SK-N-SH treated with all-trans-retinoic acid at 6 μM for 48 hours (cell line): Measurements from ENCODE around the gene LRRC75A.

Experiments used
- BACH2 ChIP-seq: fragments of 250-450 bp; sonication (Bioruptor Pico); IDR thresholded peaks from 2 replicates; pipeline ENCODE4 v1.9.0; 2021; ENCODE audit warnings: mild to moderate bottlenecking, borderline replicate concordance
- OSR1 ChIP-seq: fragments of 250-450 bp; sonication (Bioruptor Pico); IDR thresholded peaks from 2 replicates; pipeline ENCODE4 v1.8.0; 2022; ENCODE audit warnings: moderate library complexity, mild to moderate bottlenecking, inconsistent platforms
- SNAI2 ChIP-seq: fragments of 250-450 bp; sonication (Bioruptor Pico); IDR thresholded peaks from 2 replicates; pipeline ENCODE4 v1.5.0; 2020; ENCODE audit warnings: mild to moderate bottlenecking, moderate library complexity
- ZFP30 ChIP-seq: fragments of 450-650 bp; formaldehyde crosslinking; IDR thresholded peaks from 2 replicates; pipeline ENCODE4 v1.5.0; 2022; ENCODE audit warnings: mild to moderate bottlenecking, moderate library complexity
- TF ChIP-seq, protein P1 (sequence below): fragments of 250-450 bp; sonication (Bioruptor Pico); IDR thresholded peaks from 2 replicates; pipeline ENCODE4 v1.8.0; 2020; ENCODE audit warnings: mild to moderate bottlenecking, moderate library complexity, borderline replicate concordance
- TF ChIP-seq, protein P2 (sequence below): fragments of 250-450 bp; sonication (Bioruptor Pico); IDR thresholded peaks from 2 replicates; pipeline ENCODE4 v1.5.1; 2020; ENCODE audit warnings: low read depth, mild to moderate bottlenecking, moderate library complexity

DNA sequence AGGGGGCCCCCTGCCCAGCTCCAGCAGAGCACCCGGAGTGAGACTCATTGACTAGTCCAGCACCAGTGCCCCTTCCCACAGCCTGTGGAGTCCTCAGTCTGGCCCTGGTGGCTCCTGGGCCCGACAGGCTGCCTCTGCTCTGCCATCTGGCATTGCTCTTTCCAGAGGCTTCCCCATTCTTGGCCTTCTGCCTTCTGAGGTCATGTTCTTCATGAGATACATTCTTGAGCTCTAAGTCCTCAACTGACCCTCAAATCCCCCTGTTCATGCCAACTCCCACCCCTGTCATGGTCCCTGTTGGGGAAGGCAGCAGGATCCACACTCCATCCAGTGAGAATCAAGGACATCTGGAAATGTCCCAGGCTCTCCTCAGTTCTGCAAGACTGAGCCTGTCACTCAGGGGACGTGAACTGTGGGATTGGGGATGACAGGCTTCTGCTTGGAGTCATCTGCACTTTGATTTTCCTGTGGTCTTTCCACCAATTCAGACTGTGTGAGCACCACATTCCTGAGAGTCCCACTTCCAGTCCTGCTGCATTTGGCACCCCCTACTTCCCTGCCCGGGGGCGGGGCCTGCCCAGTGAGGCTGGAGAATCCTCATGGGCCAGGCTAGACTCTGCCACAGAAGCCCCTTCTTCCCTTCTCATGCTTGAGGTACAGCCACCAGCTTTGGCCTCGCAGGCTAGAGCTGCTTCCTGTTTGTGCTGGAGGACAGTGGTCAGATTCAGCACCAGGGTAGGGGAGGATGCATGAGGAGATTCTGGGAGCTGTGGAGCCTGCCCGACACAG, 73.9 kb downstream of the LRRC75A start:
- TF ChIP-seq BACH2 (CRISPR knock-in tag) (no peak), OSR1 (CRISPR knock-in tag) (no peak), SNAI2 (CRISPR knock-in tag) (no peak), ZFP30 (no peak)
- TF ChIP-seq, protein P1, sequence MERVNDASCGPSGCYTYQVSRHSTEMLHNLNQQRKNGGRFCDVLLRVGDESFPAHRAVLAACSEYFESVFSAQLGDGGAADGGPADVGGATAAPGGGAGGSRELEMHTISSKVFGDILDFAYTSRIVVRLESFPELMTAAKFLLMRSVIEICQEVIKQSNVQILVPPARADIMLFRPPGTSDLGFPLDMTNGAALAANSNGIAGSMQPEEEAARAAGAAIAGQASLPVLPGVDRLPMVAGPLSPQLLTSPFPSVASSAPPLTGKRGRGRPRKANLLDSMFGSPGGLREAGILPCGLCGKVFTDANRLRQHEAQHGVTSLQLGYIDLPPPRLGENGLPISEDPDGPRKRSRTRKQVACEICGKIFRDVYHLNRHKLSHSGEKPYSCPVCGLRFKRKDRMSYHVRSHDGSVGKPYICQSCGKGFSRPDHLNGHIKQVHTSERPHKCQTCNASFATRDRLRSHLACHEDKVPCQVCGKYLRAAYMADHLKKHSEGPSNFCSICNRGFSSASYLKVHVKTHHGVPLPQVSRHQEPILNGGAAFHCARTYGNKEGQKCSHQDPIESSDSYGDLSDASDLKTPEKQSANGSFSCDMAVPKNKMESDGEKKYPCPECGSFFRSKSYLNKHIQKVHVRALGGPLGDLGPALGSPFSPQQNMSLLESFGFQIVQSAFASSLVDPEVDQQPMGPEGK (CRISPR knock-in tag): no peak
- TF ChIP-seq, protein P2, sequence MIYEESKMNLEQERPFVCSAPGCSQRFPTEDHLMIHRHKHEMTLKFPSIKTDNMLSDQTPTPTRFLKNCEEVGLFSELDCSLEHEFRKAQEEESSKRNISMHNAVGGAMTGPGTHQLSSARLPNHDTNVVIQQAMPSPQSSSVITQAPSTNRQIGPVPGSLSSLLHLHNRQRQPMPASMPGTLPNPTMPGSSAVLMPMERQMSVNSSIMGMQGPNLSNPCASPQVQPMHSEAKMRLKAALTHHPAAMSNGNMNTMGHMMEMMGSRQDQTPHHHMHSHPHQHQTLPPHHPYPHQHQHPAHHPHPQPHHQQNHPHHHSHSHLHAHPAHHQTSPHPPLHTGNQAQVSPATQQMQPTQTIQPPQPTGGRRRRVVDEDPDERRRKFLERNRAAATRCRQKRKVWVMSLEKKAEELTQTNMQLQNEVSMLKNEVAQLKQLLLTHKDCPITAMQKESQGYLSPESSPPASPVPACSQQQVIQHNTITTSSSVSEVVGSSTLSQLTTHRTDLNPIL (CRISPR knock-in tag): no peak
